Body of pancreas (tissue), 4 donors: ENCODE measurements around the gene SEMA3D. TPM values are rescaled to one million over a fixed set of nuclear protein-coding genes. Genes with fewer than 3 reads are reported as not detected.

Source experiments
- ATAC-seq: fragments of 150-250 bp; one replicate; pipeline ENCODE4 v1.9.1; 2016
- DNase-seq, 4 donors: peaks; one replicate each; pipeline ENCODE4 v3.0.0-alpha.2; 2019
- H3K27ac ChIP-seq, 4 donors: fragments of 200-600 bp; sonication (generic); 1 replicate in 3 of 4; 2 replicates in 1 of 4; pipeline versions ENCODE4 v1.5.1 to v1.6.1; 2016 to 2019; ENCODE audit warnings: mild to moderate bottlenecking in 1 of 4, mixed read lengths in 1 of 4, moderate library complexity in 1 of 4
- H3K27me3 ChIP-seq, 2 donors: fragments of 200-600 bp; sonication (generic); one replicate each; pipeline ENCODE4 v1.6.0; 2016; ENCODE audit warnings: mild to moderate bottlenecking in 1 of 2
- H3K36me3 ChIP-seq, 2 donors: fragments of 200-600 bp; sonication (generic); replicated peaks in 1 of 2; 2 replicates each; pipeline ENCODE4 v1.5.1; 2016; ENCODE audit warnings: low read depth in 2 of 2; ENCODE audit not compliant: insufficient read depth in 1 of 2
- H3K4me1 ChIP-seq: fragments of 200-600 bp; sonication (generic); one replicate; pipeline ENCODE4 v1.6.0; 2016
- H3K4me3 ChIP-seq, 2 donors: fragments of 200-600 bp; sonication (generic); 1 replicate in 1 of 2; 2 replicates in 1 of 2; pipeline ENCODE4 v1.5.1; 2016 to 2019
- H3K9me3 ChIP-seq, 3 donors: fragments of 200-600 bp; sonication (generic); 1 replicate in 2 of 3; 2 replicates in 1 of 3; pipeline ENCODE4 v1.5.1; 2016
- CTCF ChIP-seq, 7 experiments: fragments of 450-650 bp in 4 of 7; fragments of 200-600 bp in 3 of 7; sonication (generic) in 3 of 7; IDR thresholded peaks; one replicate each; pipeline ENCODE4 v1.5.1; 2016 to 2019; ENCODE audit warnings: antibody characterized with exemption in 7 of 7
- POLR2A ChIP-seq, 3 donors: fragments of 450-650 bp; IDR thresholded peaks; one replicate each; pipeline ENCODE4 v1.6.1; 2016; ENCODE audit warnings: antibody characterized with exemption in 3 of 3, mild to moderate bottlenecking in 2 of 3
- WGBS, 2 donors: methylation state at CpG; one replicate each; pipeline ENCODE4 v1.1.5; 2017; 5-methylcytosine and 5-hydroxymethylcytosine counted together
- intact Hi-C: fragments of 100-400 bp; cut with DNase I; formaldehyde crosslinking; loops from one replicate; pipeline ENCODE4 v1.15.1; 2023
- total RNA-seq, 2 donors: library from RNA; depleted of rRNA; stranded (reverse); fragments of >200 nt; gene quantifications; one replicate each; pipeline ENCODE4 v1.1.0, GENCODE V29; 2016

The SEMA3D gene
- total RNA-seq, 2 donors from 2014 or later, result 0.66 to 1.3 TPM

GRCh38 chr7:85159003-85159402 is 27.9 kb downstream of the SEMA3D start:
- WGBS, 2 donors, result 40 to 50% methylated on average over 1 of the region's 1 CpG
- ATAC-seq, result no peak
- no peak for TF ChIP-seq POLR2A (IDR thresholded peaks at IDR 0.05)
- TF ChIP-seq CTCF (IDR thresholded peaks at IDR 0.05), result no peak
- no peaks in the 10 kb centered on the region for H3K4me1 ChIP-seq
- intact Hi-C loops, result no loop called here
- no peaks in the 10 kb centered on the region for H3K9me3 ChIP-seq
- no peak for DNase-seq
- H3K4me3 ChIP-seq, result no peak overlapping the region
- H3K36me3 ChIP-seq, result no peaks in the 10 kb centered on the region
- H3K27me3 ChIP-seq, result no peaks in the 10 kb centered on the region
- no peak overlapping the region for H3K27ac ChIP-seq

GRCh38 chr7:85156661-85157208 is 30.1 kb downstream of the SEMA3D start:
- Histone ChIP-seq H3K36me3 (no peaks in the 10 kb centered on the region), H3K27me3 (no peaks in the 10 kb centered on the region), H3K27ac (no peak overlapping the region), H3K4me3 (no peak overlapping the region), H3K9me3 (no peaks in the 10 kb centered on the region), H3K4me1 (no peaks in the 10 kb centered on the region)
- intact Hi-C loops, result no loop called here
- TF ChIP-seq CTCF (IDR thresholded peaks at IDR 0.05), result no peak
- no peak for TF ChIP-seq POLR2A (IDR thresholded peaks at IDR 0.05)
- DNase-seq (no peak), ATAC-seq (no peak)
- 3 to 21% methylated on average over 1 of the region's 1 CpG for WGBS, 2 donors

- TF ChIP-seq POLR2A (IDR thresholded peaks at IDR 0.05), result no peak
- TF ChIP-seq CTCF (IDR thresholded peaks at IDR 0.05), result no peak
- 51 to 56% methylated on average over 3 of the region's 3 CpGs for WGBS, 2 donors
- Histone ChIP-seq H3K4me3 (no peak overlapping the region), H3K9me3 (no peaks in the 10 kb centered on the region), H3K27ac (no peak overlapping the region), H3K4me1 (no peaks in the 10 kb centered on the region), H3K27me3 (no peaks in the 10 kb centered on the region), H3K36me3 (no peaks in the 10 kb centered on the region)
- DNase-seq, result no peak
- ATAC-seq, result no peak
- intact Hi-C loops, result no loop called here
Measured at GRCh38 chr7:85154282-85154937, 32.4 kb downstream of the SEMA3D start.

GRCh38 chr7:85153715-85154114 is 33.1 kb downstream of the SEMA3D start:
- TF ChIP-seq POLR2A (IDR thresholded peaks at IDR 0.05) (no peak), CTCF (IDR thresholded peaks at IDR 0.05) (no peak)
- Histone ChIP-seq H3K27me3 (no peaks in the 10 kb centered on the region), H3K9me3 (no peaks in the 10 kb centered on the region), H3K36me3 (no peaks in the 10 kb centered on the region), H3K4me3 (no peak overlapping the region), H3K27ac (no peak overlapping the region), H3K4me1 (no peaks in the 10 kb centered on the region)
- DNase-seq (no peak), ATAC-seq (no peak)
- intact Hi-C loops, result no loop called here
- 57 to 81% methylated on average over 1 of the region's 1 CpG for WGBS, 2 donors

- H3K27me3 ChIP-seq, result no peaks in the 10 kb centered on the region
- no peak overlapping the region for H3K27ac ChIP-seq
- DNase-seq (no peak), ATAC-seq (no peak)
- H3K4me1 ChIP-seq, result no peaks in the 10 kb centered on the region
- intact Hi-C loops, result no loop called here
- no peaks in the 10 kb centered on the region for H3K9me3 ChIP-seq
- no peak overlapping the region for H3K4me3 ChIP-seq
- 70 to 91% methylated on average over 1 of the region's 1 CpG for WGBS, 2 donors
- TF ChIP-seq POLR2A (IDR thresholded peaks at IDR 0.05) (no peak), CTCF (IDR thresholded peaks at IDR 0.05) (no peak)
- H3K36me3 ChIP-seq, result no peaks in the 10 kb centered on the region
Measured at GRCh38 chr7:85150624-85151023, 36.2 kb downstream of the SEMA3D start.
